GM19193 (cell line): Measurements from ENCODE around the gene UBE2F.

Experiments used
- POLR2A ChIP-seq: IDR thresholded peaks from 4 replicates; pipeline ENCODE4 v1.6.1; 2011; ENCODE audit not compliant: insufficient read depth, insufficient read length; ENCODE audit errors: extremely low read depth

Gene UBE2F

GRCh38 chr2:238077292-238077691, 110.5 kb downstream of the UBE2F start:
- no peak for TF ChIP-seq POLR2A

- no peak for TF ChIP-seq POLR2A
Measured at GRCh38 chr2:238079874-238080327, 113.1 kb downstream of the UBE2F start.

GRCh38 chr2:238080518-238080917, 113.7 kb downstream of the UBE2F start:
- no peak for TF ChIP-seq POLR2A

GRCh38 chr2:238081150-238081549, 114.3 kb downstream of the UBE2F start:
- no peak for TF ChIP-seq POLR2A

- no peak for TF ChIP-seq POLR2A
Measured at GRCh38 chr2:238081561-238081960, 114.7 kb downstream of the UBE2F start.

- no peak for TF ChIP-seq POLR2A
Measured at GRCh38 chr2:238082151-238082550, 115.3 kb downstream of the UBE2F start.

- no peak for TF ChIP-seq POLR2A
Measured at GRCh38 chr2:238082827-238083226, 116.0 kb downstream of the UBE2F start.

GRCh38 chr2:238083919-238084318, 117.1 kb downstream of the UBE2F start:
- TF ChIP-seq POLR2A, result no peak

GRCh38 chr2:238084761-238085160, 117.9 kb downstream of the UBE2F start:
- no peak for TF ChIP-seq POLR2A

GRCh38 chr2:238085899-238086298, 119.1 kb downstream of the UBE2F start:
- no peak for TF ChIP-seq POLR2A

- no peak for TF ChIP-seq POLR2A
Measured at GRCh38 chr2:238087211-238087610, 120.4 kb downstream of the UBE2F start.

GRCh38 chr2:238090887-238091286, 124.1 kb downstream of the UBE2F start:
- no peak for TF ChIP-seq POLR2A

GRCh38 chr2:238091436-238092060, 124.7 kb downstream of the UBE2F start:
- TF ChIP-seq POLR2A, result no peak
